GM18861 (cell line): Measurements from ENCODE around the gene PSMC4.
"Not testable (repeated sequence)": the region's sequence is repeated elsewhere in the genome, so short reads cannot be mapped to it uniquely, and the experiment has no call there.

Source experiments
- ATAC-seq: cut with Tn5 transposase; IDR thresholded peaks from one replicate; pipeline ENCODE4 v1.9.1; 2021; ENCODE audit not compliant: unreplicated experiment

Gene PSMC4

DNA sequence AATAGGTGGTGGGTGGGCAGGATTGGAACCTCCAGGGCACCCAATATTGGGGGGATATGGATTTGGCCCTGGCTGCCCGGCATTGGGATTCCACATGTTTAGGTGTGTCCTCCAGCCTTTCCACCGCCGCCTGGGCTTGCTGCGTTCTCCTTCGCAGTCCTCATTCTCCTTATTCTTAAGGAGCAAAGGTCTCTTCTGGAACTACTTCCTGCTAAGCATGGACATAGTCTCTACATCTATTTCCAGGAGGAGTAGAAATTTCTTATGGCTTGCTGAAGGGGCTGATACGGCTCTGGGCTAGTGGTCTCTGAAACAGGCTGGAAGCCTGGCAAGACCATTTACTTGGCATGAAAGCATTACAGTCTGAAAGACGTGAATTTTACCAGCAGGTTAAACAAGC, 27.4 kb upstream of the PSMC4 start:
- no peak for ATAC-seq

DNA sequence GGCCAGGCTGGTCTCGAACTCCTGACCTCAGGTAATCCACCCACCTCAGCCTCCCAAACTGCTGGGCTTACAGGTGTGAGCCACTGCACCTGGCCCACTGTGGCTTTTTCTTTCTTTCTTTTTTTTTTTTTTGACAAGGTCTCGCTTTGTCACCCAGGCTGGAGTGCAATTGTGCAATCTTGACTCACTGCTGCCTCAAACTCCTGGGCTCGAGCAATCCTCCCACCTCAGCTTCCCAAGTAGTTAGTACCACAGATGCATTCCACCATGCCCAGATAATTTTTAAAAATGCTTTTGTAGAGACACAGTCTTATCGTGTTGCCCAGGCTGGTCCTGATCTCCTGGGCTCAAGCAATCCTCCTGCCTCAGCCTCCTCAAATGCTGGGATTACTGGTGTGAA, 24.4 kb upstream of the PSMC4 start:
- ATAC-seq: no peak

DNA sequence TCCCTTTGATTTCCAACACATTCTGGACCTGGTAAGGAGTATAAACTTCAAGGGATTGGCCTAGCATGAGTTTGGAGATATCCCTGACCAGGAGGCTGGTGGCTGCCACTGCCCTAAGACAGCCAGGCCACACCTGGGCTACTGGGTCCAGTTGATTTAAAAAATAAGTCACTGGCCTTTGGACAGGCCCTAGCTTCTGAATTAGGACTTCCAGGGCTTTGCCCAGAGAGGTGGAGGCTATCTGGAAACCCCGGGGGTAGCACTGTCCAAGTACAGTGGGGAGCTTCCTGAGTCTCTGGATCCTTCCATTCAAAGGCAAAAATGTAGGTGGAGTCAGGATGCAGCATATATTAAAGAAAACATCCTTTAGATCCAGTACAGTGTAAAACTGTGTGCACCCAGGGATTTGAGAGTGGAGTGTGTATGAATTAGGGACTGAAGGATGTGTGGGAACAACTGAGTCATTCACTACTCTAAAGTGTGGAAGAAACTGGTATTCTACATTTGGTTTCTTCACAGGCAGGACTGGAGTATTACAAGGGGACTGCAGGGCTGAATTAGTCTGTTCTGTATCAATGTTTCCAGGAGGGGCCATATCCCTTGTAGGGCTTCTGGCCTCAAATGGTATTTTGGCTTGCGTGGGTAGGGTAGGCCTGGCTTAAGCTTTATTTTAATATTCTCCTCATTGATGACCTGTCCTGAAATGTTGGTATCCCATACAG, 21.8 kb upstream of the PSMC4 start:
- ATAC-seq: no peak

DNA sequence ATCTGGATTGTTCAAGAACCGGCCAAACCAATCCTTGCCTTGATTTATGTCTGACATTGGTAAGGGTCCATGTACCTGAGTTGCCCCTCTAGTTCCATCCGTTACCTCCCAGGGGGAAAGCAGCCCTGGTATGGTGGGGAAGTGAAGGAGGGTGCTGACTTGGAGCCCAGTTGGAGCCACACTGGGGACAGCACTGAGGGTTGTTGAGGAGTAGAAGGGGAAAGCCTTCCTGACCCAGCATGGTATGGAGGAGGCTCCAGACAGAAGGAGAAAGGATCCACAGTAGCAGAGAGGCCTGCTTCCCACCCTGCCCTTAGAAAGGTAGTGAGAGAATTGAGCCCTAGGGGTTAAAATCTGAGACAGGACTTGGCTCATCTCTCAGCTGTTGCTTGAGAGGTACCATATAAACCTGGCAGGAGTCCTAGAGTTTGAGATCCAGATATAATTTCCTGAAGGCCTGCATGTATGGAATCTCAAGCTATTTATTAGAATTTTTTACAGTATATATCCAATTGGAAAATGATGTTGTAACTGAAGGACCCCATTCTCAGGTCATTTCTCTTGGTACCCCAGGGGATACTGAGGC, 19.8 kb upstream of the PSMC4 start:
- no peak for ATAC-seq

DNA sequence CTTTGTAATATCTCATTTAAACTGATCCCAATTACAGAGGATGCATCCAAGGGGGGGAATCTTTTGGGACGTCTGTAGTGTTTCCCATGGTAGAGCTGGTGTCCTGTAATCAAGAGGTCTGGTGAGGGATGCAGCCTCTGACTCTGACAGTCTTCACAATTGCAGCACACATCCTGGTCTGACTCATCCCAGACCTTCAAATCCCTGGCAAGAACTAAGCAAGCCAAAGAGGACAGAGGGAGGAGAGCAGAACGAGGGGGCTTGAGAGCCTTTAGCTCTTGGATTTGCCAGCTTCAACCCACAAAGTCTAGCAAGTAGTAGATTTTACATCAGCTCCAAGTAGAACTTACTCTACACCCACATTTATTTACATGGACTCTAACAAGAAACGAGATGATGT, 19.3 kb upstream of the PSMC4 start:
- no peak for ATAC-seq

DNA sequence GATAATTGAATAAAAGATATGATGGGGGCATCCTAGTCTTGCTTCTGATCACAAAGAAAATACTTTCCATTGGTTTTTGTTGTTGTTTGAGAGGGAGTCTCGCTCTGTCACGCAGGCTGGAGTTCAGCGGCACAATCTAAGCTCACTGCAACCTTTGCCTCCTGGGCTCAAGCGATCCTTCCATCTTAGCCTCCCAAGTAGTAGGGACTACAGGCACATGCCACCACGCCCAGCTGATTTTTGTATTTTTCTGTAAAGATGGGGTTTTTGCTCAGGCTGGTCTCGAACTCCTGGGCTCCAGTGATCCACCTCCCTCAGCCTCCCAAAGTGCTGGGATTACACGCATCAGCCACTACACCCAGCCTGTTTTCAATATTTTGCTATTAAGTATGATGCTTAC, 17.1 kb upstream of the PSMC4 start:
- ATAC-seq: no peak

DNA sequence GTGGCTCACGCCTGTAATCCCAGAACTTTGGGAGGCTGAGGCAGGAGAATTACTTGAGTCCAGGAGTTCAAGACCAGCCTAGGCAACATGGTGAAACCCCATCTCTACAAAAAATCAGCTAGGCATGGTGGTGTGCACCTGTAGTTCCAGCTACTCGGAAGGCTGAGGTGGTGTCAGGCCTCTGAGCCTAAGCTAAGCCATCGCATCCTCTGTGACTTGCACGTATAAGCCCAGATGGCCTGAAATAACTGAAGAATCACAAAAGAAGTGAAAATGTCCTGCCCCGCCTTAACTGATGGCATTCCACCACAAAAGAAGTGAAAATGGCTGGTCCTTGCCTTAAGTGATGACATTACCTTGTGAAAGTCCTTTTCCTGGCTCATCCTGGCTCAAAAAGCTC, 13.1 kb upstream of the PSMC4 start:
- not testable (repeated sequence) for ATAC-seq

DNA sequence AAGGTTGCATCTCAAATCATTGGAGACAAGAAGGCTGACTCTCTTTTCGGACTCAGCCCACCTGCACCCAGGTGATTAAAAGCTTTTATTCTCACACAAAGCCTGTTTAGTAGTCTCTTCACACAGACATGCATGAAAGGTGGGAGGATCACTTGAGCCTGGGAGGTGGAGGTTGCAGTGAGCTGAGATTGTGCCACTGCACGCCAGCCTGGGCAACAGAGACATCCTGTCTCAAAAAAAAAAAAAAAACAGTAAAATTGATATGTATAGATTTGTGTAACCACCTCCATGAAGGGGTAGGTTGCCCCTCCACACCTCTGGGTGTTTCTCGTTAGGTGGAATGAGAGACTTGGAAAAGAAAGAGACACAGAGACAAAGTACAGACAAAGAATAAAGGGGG, 12.0 kb upstream of the PSMC4 start:
- ATAC-seq: not testable (repeated sequence)

DNA sequence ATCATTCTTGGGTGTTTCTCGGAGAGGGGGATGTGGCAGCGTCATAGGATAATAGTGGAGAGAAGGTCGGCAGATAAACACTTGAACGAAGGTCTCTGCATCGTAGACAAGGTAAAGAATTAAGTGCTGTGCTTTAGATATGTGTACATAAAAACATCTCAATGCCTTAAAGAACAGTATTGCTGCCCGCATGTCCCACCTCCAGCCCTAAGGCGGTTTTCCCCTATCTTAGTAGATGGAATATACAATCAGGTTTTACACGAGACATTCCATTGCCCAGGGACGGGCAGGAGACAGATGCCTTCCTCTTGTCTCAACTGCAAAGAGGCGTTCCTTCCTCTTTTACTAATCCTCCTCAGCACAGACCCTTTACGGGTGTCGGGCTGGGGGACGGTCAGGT, 11.6 kb upstream of the PSMC4 start:
- ATAC-seq: not testable (repeated sequence)

DNA sequence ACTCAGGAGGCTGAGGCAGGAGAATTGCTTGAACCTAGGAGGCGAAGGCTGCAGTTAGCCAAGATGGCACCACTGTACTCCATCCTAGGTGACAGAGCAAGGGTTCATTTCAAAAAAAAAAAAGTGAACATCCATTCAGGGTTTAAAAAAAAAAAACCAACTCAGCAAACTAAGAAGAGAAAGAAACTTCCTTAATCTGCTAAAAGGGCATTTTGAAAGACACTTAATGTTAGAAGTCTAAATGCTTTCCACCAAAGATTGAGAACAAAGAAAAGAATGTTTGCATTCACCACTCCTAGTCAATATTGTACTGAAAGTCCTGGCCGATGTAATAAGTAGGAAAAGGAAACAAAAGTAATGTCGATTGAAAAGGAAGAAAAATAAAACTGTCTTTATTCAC, 7.1 kb upstream of the PSMC4 start:
- ATAC-seq: no peak

DNA sequence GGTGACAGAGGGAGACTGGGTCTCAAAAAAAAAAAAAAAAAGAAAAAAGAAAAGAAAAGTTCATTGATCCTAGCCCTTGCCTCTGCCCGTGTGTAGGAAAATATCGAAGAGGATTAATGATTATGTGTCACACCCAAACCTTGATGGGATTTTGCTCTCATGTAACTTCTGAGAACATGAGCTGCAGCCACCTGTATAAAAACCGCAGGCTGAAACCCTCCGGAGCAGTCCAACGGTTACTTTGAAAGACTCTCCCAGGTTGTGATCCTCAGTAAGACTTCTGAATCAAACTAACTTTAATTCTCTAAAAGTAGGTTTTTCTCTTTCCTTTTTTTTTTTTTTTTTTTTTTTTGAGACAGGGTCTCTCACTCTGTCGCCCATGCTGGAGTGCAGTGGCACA, 4.3 kb upstream of the PSMC4 start:
- no peak for ATAC-seq

DNA sequence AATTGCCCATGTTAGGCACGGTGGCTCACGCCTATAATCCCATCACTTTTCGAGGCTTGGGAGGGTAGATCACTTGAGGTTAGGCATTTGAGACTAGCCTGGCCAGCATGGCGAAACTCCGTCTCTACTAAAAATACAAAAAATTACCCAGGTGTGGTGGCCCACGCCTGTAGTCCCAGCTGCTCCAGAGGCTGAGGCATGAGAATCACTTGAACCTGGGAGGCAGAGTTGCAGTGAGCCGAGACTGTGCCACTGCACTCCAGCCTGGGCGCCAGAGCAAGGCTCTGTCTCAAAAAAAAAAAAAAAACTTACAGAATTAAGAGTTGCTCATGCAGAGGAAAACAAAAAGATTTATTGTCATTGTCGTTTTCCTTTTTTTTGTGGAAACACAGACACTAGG, 3.4 kb upstream of the PSMC4 start:
- no peak for ATAC-seq

DNA sequence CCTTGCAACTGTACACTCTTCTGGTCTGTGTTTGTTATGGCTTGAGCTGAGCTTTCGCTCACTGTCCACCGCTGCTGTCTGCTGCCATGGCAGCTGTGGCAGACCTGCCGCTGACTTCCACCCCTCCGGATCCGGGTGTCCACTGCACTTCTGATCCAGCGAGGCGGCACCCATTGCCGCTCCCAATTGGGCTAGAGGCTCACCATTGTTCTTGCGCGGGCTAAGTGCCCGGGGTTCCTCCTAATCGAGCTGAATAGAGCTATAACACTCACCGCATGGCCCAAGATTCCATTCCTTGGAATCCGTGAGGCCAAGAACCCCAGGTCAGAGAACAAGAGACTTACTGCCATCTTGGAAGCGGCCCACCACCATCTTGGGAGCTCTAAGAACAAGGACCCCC, 2.2 kb upstream of the PSMC4 start:
- ATAC-seq: no peak

DNA sequence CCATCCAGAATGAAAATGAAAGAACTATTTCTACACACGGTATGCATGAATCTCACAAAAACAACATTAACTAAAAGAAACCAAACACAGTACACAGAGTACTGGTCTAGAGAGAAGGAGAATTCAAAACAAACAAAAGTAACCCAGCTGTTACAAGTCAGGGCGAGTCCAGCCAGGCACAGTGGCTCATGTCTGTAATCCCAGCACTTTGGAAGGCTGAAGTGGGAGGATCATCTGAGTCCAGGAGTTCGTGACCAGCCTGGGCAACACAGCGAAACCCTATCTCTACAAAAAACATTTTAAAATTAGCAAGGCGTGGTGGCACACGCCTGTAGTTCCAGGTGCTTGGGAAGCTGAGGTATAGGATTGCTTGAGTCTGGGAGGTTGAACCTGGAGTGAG, 1.7 kb upstream of the PSMC4 start:
- no peak for ATAC-seq

DNA sequence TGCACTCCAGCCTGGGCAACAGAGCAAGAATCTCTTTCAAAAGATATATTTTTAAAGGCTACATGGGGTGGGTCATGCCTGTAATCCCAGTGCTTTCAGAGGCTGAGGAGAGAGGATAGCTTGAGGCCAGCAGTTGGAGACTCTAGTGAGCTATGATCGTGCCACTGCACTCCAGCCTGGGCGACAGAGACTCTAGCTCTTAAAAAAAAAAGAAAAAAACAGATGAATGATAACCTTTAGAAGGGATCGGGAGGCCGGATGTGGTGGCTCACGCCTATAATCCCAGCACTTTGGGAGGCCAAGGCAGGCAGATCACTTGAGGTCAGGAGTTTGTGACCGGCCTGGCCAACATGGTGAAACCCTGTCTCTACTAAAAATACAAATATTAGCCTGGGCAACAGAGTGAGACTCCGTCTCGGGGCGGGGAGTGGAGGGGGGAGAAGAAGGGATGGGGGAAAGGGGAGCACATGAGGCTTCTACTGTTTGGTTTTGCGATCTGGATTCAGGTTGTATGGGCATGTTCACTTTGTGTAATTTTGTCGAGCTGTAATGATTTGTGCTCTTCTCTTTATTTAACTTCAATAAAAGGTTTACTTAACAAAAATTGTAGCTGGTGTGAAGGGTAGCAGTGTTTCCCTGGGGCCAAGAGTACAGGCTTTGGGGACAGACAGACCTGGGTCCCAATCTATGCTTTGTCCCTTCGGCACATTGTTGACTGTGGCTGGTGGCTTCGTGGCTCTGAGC, 1.1 kb upstream of the PSMC4 start:
- ATAC-seq: no peak

DNA sequence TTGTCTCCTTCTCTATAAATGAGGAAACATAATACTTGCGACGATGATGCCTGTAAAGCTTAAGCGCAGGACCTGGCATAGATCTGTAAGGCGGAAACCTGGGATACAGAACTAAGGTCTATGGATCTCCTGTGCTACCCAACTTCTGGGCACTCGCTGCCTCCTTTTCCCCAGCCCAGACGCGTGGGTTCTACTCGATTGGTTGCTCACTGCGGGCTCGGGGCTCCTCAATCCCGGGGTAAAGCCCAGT, 615 bp upstream of the PSMC4 start:
- no peak for ATAC-seq

DNA sequence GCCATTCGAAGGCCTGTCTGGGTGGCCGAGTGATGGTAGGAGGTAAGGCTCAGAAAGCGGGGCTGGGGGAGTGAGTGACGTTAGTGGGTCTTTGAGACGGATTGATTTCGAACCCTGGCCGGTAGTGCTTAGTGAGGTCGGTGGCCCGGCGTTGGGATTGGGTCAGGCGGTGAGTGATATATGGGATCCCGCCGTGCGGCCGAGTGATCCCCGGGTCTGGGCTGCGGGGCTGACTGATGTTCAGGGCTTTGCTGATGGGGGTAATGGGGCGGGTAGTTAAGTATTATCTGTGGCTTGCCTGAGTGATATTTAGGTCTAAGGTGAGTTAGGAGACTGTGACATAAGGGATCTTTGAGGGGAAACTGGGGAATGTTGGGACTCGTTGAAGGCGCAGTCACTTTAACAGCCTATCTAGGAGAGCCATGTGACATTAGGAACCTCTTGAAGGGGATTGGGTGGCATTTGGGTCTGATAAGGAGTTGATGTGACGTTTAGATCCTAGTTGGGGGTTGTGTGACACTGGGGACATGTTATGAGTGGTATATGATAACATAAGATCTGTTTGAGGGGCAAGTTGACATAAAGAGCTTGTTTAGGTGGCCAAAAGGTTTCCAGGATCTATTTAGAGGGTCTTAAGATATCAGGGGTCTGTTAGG, 543 bp downstream of the PSMC4 start:
- no peak for ATAC-seq

DNA sequence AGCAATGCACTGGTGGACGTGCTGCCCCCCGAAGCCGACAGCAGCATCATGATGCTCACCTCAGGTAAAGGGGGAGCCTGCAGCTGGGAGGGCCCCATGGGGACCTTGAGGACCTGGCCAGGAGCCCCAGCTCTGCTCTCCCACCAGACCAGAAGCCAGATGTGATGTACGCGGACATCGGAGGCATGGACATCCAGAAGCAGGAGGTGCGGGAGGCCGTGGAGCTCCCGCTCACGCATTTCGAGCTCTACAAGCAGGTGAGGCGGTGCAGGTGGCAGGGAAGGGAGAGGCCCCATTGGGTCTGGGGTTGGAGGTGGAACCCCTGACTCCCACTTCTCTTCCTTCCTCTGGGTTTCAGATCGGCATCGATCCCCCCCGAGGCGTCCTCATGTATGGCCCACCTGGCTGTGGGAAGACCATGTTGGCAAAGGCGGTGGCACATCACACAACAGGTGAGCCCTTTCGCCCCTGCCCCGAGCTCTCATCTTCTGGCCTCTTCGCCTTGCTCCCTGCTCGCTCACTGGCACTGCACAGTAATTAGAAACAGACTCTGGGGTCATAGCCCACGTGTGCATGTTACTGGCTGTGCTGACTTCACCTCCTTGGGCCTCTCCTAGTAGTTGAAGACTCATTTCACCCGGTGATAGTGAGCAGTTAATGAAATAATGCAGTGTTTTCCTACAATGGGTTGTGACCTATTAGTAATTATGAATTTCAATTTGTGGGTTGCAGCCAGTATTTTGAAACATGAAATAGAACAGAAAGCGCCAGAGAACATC, 3.6 kb downstream of the PSMC4 start:
- ATAC-seq: no peak

DNA sequence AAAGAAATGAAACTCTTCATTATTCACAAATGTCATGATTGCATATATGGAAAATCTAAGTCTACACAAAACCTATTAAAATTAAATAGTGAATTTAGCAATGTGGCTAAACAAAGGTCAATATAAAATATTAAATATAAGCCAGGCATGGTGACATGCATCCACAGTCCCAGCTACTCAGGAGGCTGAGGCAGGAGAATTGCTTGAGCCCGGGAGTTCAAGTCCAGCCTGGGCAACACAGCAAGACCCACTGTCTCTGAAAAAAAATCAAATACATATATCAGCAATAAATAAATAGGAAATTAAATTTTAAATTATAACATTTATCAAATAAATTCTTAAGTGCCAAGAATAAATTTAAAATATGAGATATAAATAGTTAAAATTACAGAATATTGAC, 11.9 kb downstream of the PSMC4 start:
- ATAC-seq: no peak

DNA sequence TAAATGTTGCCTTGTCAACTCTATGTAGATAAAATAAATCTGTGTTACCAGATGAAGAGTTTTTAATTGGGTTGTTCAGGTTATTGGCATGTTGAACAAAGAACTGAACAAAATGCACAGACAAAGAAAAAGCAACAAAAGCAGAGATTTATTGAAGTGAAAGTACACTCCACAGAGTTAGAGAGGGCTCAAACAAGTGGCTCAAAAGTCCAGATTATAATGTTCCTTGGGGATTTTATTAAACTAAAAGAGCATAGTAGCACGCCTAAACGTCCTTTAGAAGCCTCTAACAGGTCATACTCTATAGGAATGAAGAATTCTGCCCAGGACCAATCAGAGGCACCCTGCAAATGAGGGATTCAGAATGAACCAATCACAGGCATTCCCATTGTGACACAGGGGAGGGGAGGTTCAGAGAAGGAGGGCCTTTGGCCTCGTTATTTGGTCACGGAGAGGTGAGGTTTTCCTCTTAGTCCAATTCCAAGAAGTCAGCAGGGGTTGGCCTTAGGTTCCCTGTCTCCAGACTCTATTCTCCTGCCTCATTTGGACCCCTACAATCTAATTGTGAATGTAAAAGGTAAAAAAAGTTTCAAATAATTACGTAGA, 12.8 kb downstream of the PSMC4 start:
- no peak for ATAC-seq

DNA sequence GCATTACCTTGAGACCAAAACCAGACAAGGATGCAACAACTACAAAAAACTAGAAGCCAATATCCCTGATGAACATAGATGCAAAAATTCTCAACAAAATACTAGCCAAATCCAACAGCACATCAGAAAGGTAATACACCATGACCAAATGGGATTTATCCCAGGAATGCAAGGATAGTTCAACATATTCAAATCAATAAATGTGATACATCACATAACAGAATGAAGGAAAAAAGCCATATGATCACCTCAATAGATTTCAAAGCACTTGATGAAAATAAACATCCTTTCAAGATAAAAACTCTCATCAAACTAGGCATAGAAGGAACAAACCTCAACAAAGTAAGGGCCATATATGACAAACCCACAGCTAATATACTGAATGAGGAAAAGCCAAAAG, 15.7 kb downstream of the PSMC4 start:
- ATAC-seq: no peak
